HUES6 (cell line): Measurements from ENCODE around the gene DGKD.

Source experiments
- H3K27ac ChIP-seq: 2 replicates; pipeline ENCODE4 v1.7.0; 2013; ENCODE audit warnings: low read depth, mild to moderate bottlenecking, low read length, inconsistent platforms
- H3K27me3 ChIP-seq: 2 replicates; pipeline ENCODE4 v1.6.1; 2013; ENCODE audit warnings: low read length; ENCODE audit not compliant: control insufficient read depth, insufficient read depth
- H3K36me3 ChIP-seq: 2 replicates; pipeline ENCODE4 v1.6.1; 2013; ENCODE audit warnings: low read length; ENCODE audit not compliant: control insufficient read depth, insufficient read depth
- H3K4me1 ChIP-seq: 2 replicates; pipeline ENCODE4 v1.6.1; 2013; ENCODE audit warnings: low read length; ENCODE audit not compliant: control insufficient read depth, insufficient read depth
- H3K4me3 ChIP-seq: 2 replicates; pipeline ENCODE4 v1.5.1; 2013; ENCODE audit warnings: low read depth, low read length
- H3K9ac ChIP-seq: one replicate; pipeline ENCODE4 v1.6.1; 2013; ENCODE audit warnings: mild to moderate bottlenecking, low read length
- H3K9me3 ChIP-seq: 2 replicates; pipeline ENCODE4 v1.6.1; 2013; ENCODE audit warnings: low read depth, low read length; ENCODE audit not compliant: control insufficient read depth, insufficient read depth

DGKD gene

DNA sequence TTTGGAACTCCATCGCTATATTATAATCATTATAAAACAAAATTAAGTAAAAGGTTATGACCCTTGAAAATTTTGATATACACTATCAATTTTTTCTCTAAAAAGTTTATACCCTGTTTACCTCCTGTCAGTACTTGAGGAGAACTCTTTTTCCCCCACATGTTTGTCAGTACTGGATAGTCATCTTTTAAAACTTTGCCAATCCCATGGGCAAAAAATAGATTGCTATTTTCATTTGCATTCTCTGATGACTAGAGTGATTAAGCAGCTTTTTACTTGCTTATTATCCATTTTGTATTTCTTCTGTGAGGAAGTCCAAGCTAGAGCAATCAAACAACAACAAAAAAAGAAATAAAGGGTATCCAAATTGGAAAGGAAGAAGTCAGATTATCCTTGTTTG, 76.4 kb downstream of the DGKD start:
- Histone ChIP-seq H3K9me3 (peaks cover 7% of the 10 kb centered on the region), H3K4me3 (no peak overlapping the region), H3K9ac (no peak overlapping the region), H3K36me3 (0 out of 2 replicates have a peak, but pooled peaks cover 2% of the 10 kb centered on the region), H3K27me3 (no peaks in the 10 kb centered on the region), H3K4me1 (no peaks in the 10 kb centered on the region), H3K27ac (no peak overlapping the region)

DNA sequence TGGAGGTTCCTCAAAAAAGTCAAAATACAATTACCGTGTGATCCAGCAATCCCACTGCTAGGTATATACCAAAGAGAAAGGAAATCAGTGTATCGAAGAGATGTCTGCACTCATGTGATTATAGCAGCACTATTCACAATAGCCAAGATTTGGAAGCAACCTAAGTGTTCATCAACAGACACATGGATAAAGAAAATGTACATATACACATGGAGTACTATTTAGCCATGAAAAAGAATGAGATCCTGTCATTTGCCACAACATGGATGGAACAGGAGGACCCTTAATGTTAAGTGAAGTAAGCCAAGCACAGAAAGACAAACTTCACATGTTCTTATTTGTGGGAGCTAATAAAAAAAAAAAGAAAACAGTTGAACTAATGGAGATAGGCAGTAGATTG, 78.7 kb downstream of the DGKD start:
- Histone ChIP-seq H3K27ac (no peak overlapping the region), H3K9ac (no peak overlapping the region), H3K9me3 (no peaks in the 10 kb centered on the region), H3K36me3 (peaks cover 23% of the 10 kb centered on the region), H3K27me3 (no peaks in the 10 kb centered on the region), H3K4me3 (no peak overlapping the region), H3K4me1 (no peaks in the 10 kb centered on the region)

- no peak overlapping the region for H3K4me3 ChIP-seq
Measured at GRCh38 chr2:233433794-233434193, 79.5 kb downstream of the DGKD start.

GRCh38 chr2:233434666-233435330, 80.5 kb downstream of the DGKD start:
- Histone ChIP-seq H3K9ac (no peak overlapping the region), H3K27ac (no peak overlapping the region), H3K4me1 (no peaks in the 10 kb centered on the region)

More at GRCh38 chr2:233433794-233434193, 79.5 kb downstream of the DGKD start:
- no peak overlapping the region for H3K9ac ChIP-seq
- H3K9me3 ChIP-seq = no peaks in the 10 kb centered on the region
- H3K27ac ChIP-seq = no peak overlapping the region
- H3K36me3 ChIP-seq = peaks cover 24% of the 10 kb centered on the region
- no peaks in the 10 kb centered on the region for H3K4me1 ChIP-seq
- no peaks in the 10 kb centered on the region for H3K27me3 ChIP-seq

DNA sequence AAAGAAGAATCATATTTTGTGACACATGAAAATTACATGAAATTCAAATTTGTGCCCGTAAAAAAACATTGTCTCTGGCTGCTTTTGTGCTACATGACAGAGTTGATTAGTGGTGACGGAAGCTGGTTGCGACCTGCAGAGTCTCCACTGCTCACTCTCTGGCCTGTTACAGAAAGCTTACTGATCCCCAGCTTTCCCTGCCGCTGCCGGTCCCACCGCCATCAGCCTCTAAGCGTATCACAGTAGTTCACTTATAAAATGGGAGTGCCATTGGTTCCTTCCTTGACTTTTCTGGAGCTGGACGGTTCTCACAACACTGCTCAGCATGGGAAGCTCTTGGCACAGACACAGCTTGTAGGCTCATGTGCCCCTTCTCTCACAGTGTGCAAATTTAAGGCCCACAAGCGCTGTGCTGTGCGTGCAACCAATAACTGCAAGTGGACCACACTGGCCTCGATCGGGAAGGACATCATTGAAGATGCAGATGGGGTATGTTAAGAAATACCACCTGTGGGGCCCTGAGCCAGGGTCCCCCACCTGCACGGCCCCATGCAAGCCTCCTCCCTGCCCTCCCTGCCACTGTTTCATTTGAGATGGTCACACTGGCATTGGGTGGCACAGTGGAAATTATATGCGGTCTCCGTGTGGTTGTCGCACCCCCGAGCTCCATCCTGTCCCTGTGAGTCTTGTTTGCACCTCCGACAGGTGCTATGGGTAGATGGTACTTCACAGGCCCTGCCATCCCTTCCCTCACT, 81.3 kb downstream of the DGKD start:
- Histone ChIP-seq H3K9me3 (no peaks in the 10 kb centered on the region), H3K4me3 (no peak overlapping the region), H3K4me1 (no peaks in the 10 kb centered on the region), H3K36me3 (peaks cover 27% of the 10 kb centered on the region), H3K9ac (no peak overlapping the region), H3K27ac (no peak overlapping the region), H3K27me3 (no peaks in the 10 kb centered on the region)

More at GRCh38 chr2:233434666-233435330, 80.5 kb downstream of the DGKD start:
- Histone ChIP-seq H3K9me3 (no peaks in the 10 kb centered on the region), H3K27me3 (no peaks in the 10 kb centered on the region), H3K36me3 (peaks cover 27% of the 10 kb centered on the region), H3K4me3 (no peak overlapping the region)

DNA sequence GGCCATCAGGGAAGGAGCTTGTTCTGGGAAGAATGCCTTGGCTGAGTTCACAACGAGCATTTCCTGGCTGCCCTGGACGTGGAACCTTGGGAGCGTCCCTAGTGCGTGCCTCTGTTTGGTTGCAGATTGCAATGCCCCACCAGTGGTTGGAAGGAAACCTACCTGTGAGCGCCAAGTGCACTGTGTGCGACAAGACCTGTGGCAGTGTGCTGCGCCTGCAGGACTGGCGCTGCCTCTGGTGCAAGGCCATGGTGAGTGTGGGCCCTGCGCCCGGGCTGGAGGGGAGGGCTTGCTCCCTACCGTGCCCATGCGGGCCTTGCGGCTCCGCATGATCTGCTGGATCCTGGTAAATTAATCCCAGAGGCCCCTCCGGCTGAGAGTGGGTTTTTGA, 81.9 kb downstream of the DGKD start:
- Histone ChIP-seq H3K9ac (no peak overlapping the region), H3K27ac (no peak overlapping the region), H3K27me3 (no peaks in the 10 kb centered on the region), H3K4me1 (no peaks in the 10 kb centered on the region), H3K4me3 (no peak overlapping the region), H3K36me3 (peaks cover 27% of the 10 kb centered on the region), H3K9me3 (no peaks in the 10 kb centered on the region)

DNA sequence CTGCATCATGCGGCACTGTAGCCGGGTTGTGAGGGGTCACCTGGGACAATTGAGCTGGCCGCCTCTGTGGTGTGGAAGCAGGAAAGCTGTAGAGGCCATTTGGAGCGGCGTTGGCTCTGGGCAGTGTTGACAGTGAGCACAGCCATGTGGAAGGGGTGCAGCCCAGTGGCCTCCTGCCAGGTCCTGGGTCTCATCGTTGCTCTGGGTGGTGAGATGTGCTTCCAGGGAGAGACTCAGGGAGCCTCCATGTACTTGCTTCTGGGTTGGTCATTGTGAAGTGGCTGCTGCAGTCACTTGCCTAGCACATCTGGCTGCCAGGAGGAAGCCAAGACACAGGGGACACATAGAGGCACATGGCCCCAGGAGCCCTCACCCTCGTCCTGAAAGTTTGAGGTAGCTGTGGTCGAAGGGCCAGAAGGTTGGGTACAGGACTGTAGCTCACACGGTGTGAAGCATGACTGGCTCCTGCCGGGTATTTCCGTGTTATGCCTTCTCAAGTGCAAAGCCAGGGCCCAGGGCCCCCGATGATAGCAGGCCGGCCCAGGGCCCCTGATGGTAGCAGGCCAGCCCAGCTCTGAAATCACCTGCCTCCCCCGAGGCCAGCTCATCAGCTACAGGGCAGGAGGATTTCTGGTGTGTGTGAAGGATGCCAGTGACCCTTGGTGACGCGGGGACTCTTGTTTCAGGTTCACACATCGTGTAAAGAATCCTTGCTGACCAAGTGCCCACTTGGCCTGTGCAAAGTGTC, 82.6 kb downstream of the DGKD start:
- H3K4me1 ChIP-seq = no peaks in the 10 kb centered on the region
- no peaks in the 10 kb centered on the region for H3K9me3 ChIP-seq
- peaks cover 27% of the 10 kb centered on the region for H3K36me3 ChIP-seq
- H3K27ac ChIP-seq = no peak overlapping the region
- H3K4me3 ChIP-seq = no peak overlapping the region
- H3K9ac ChIP-seq = no peak overlapping the region
- H3K27me3 ChIP-seq = no peaks in the 10 kb centered on the region

DNA sequence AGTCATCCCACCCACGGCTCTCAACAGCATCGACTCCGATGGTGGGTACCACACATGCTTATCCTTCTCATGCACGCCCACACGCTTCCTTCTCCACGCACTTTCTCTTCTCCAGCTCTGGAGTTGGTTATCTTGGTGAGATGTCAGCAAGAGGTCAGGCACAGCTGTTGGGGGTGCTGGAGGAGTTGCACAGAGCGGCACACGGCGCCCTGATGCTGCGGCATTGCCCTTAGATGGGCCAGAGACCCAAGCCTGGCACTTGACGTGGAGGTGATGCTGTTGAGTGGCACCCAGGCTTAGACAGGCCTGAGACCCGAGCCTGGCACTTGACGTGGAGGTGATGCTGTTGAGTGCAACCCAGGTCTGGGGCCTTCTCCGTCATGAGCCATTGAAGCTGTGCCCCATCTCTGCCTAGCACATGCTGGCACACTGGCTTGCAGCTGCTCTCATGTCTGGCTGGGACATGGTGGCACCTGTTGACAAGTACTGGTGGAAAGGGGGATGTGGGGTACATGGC, 83.2 kb downstream of the DGKD start:
- Histone ChIP-seq H3K36me3 (peaks cover 27% of the 10 kb centered on the region), H3K27ac (no peak overlapping the region)

GRCh38 chr2:233438573-233439147, 84.4 kb downstream of the DGKD start:
- H3K36me3 ChIP-seq = peaks cover 27% of the 10 kb centered on the region
- no peak overlapping the region for H3K9ac ChIP-seq
- H3K27ac ChIP-seq = no peak overlapping the region
- H3K4me3 ChIP-seq = no peak overlapping the region
- H3K9me3 ChIP-seq = no peaks in the 10 kb centered on the region
- H3K27me3 ChIP-seq = no peaks in the 10 kb centered on the region
- no peaks in the 10 kb centered on the region for H3K4me1 ChIP-seq

More for the DNA sequence above, 83.2 kb downstream of the DGKD start:
- no peak overlapping the region for H3K9ac ChIP-seq
- no peaks in the 10 kb centered on the region for H3K27me3 ChIP-seq
- H3K4me1 ChIP-seq = no peaks in the 10 kb centered on the region
- H3K4me3 ChIP-seq = no peak overlapping the region
- H3K9me3 ChIP-seq = no peaks in the 10 kb centered on the region

DNA sequence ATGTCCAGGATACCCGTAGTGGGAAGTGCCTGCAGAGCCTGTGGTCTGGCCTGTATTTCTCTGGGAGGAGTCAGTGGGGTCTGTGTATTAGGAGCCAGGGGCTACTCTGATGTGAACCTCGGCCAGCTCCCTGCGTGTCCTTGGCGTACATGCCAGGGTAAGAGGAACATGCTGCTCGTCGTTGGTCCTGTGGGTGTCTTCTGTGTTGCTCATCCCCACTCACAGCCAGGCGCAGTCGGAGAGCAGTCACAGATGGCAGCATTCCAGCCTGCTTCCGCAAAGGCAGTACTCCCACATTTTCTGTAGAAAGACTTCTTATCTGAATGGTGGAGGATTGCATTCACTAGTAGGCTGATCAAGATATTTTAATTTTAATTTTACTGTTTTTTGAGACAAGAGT, 84.9 kb downstream of the DGKD start:
- no peak overlapping the region for H3K4me3 ChIP-seq
- H3K27me3 ChIP-seq = no peaks in the 10 kb centered on the region
- H3K36me3 ChIP-seq = peaks cover 27% of the 10 kb centered on the region
- no peaks in the 10 kb centered on the region for H3K9me3 ChIP-seq
- H3K9ac ChIP-seq = no peak overlapping the region
- H3K4me1 ChIP-seq = no peaks in the 10 kb centered on the region
- H3K27ac ChIP-seq = no peak overlapping the region
